ENCODE measurements around the gene C4orf50. TPM values are rescaled to one million over a fixed set of nuclear protein-coding genes. Genes with fewer than 3 reads are reported as not detected.

The C4orf50 gene
- total and polyA plus RNA-seq, 4 donors, result under 0.01 to 0.17 TPM; not detected in 2

- no peak for DNase-seq (ENCODE audit: low spot score)
Observed at GRCh38 chr4:5967783-5968182, 50.4 kb downstream of the C4orf50 start.

More at GRCh38 chr4:5967783-5968182, 50.4 kb downstream of the C4orf50 start:
- peaks cover 0 to 4% (median 1%) of the 10 kb centered on the region in 4 donors for H3K27me3 ChIP-seq (ENCODE audit: control insufficient read depth in 4 of 4, insufficient read depth in 4 of 4, low read length in 3 of 4)
- H3K4me3 ChIP-seq (ENCODE audit: low read depth in 1 of 3, low read length in 3 of 3), result no peak overlapping the region
- H3K36me3 ChIP-seq (ENCODE audit: control insufficient read depth in 4 of 4, insufficient read depth in 3 of 4, low read depth in 1 of 4, low read length in 3 of 4), result no peaks in the 10 kb centered on the region
- no peak overlapping the region for H3K9ac ChIP-seq (ENCODE audit: low read depth in 1 of 2, low read length in 2 of 2)
- WGBS, result 37% methylated on average over 6 of the region's 6 CpGs
- no peaks in the 10 kb centered on the region for H3K4me1 ChIP-seq (ENCODE audit: control insufficient read depth in 4 of 4, insufficient read depth in 4 of 4, low read length in 3 of 4)
- TF ChIP-seq TAF1 (conservative IDR thresholded peaks at IDR 0.05), result no peak
- TF ChIP-seq CTCF (IDR thresholded peaks at IDR 0.05; ENCODE audit: low read depth, low read length, missing input control), result no peak
- no peak for TF ChIP-seq NR2F2 (IDR thresholded peaks at IDR 0.05)
- no peak for TF ChIP-seq ATF3 (IDR thresholded peaks at IDR 0.05)
- no peak for TF ChIP-seq HNF4A (conservative IDR thresholded peaks at IDR 0.05)
- TF ChIP-seq SP1 (IDR thresholded peaks at IDR 0.05), result no peak
- TF ChIP-seq REST (IDR thresholded peaks at IDR 0.05), result no peak
- TF ChIP-seq ZBTB33 (IDR thresholded peaks at IDR 0.05), result no peak
- no peak for TF ChIP-seq JUND (IDR thresholded peaks at IDR 0.05)
- no peak for TF ChIP-seq FOXA1 (IDR thresholded peaks at IDR 0.05)
- TF ChIP-seq RXRA (IDR thresholded peaks at IDR 0.05), result no peak
- TF ChIP-seq MAX (IDR thresholded peaks at IDR 0.05), result no peak
- TF ChIP-seq YY1 (IDR thresholded peaks at IDR 0.05), result no peak
- no peak overlapping the region for H3K27ac ChIP-seq (ENCODE audit: low read depth in 1 of 2, low read length in 2 of 2)
- H3K9me3 ChIP-seq (ENCODE audit: control insufficient read depth in 4 of 4, low read length in 3 of 4), result no peaks in the 10 kb centered on the region
